CD4-positive, CD25-positive, alpha-beta regulatory T cell (primary cell): Measurements from ENCODE around the gene GOLGA5. TPM values are rescaled to one million over a fixed set of nuclear protein-coding genes. Genes with fewer than 3 reads are reported as not detected.
A peak's percentile ranks its signal among the peaks of the same experiment; 100 is the strongest.

ENCODE experiments used
- ATAC-seq, 2 donors: fragments of 150-1000 bp; cut with Tn5 transposase; one replicate each; pipeline ENCODE4 v1.10.0; 2021; ENCODE audit warnings: low read depth in 2 of 2, moderate number of reproducible peaks in 2 of 2, moderate library complexity in 1 of 2
- DNase-seq, 3 donors: peaks; one replicate each; pipeline versions ENCODE4 v3.0.0 to v3.0.0-alpha.2; 2012 to 2022; ENCODE audit warnings: mixed read lengths in 1 of 3
- H3K27ac ChIP-seq: one replicate; pipeline ENCODE4 v1.7.0; 2013; ENCODE audit warnings: mild to moderate bottlenecking, low read length; ENCODE audit not compliant: insufficient read depth, poor library complexity, severe bottlenecking
- H3K27me3 ChIP-seq: one replicate; pipeline ENCODE4 v1.7.0; 2013; ENCODE audit warnings: low read length; ENCODE audit not compliant: control insufficient read depth, insufficient read depth
- H3K36me3 ChIP-seq: one replicate; pipeline ENCODE4 v1.7.0; 2013; ENCODE audit warnings: mild to moderate bottlenecking, low read length, moderate library complexity; ENCODE audit not compliant: control insufficient read depth, insufficient read depth
- H3K4me1 ChIP-seq: 2 replicates; pipeline ENCODE4 v1.7.0; 2013; ENCODE audit warnings: mild to moderate bottlenecking, low read length; ENCODE audit not compliant: insufficient read depth, control insufficient read depth, poor library complexity, severe bottlenecking
- H3K4me3 ChIP-seq: one replicate; pipeline ENCODE4 v1.7.0; 2013; ENCODE audit warnings: low read depth, mild to moderate bottlenecking, low read length, moderate library complexity
- H3K9me3 ChIP-seq, 2 experiments: 1 replicate in 1 of 2; 2 replicates in 1 of 2; pipeline ENCODE4 v1.7.0; 2013; ENCODE audit warnings: low read length in 2 of 2, mild to moderate bottlenecking in 1 of 2, moderate library complexity in 1 of 2; ENCODE audit not compliant: control insufficient read depth in 2 of 2
- H3K27ac Mint-ChIP-seq, 3 donors: one replicate each; pipeline ENCODE4 v1.8.0; 2020 to 2022; ENCODE audit warnings: mild to moderate bottlenecking in 3 of 3, mixed read lengths in 3 of 3, moderate library complexity in 2 of 3
- H3K27me3 Mint-ChIP-seq: one replicate; pipeline ENCODE4 v1.8.0; 2022; ENCODE audit warnings: mild to moderate bottlenecking, mixed read lengths
- H3K36me3 Mint-ChIP-seq: one replicate; pipeline ENCODE4 v1.8.0; 2020; ENCODE audit warnings: mixed read lengths
- H3K4me1 Mint-ChIP-seq, 4 donors: one replicate each; pipeline ENCODE4 v1.8.0; 2020 to 2022; ENCODE audit warnings: mixed read lengths in 4 of 4, mild to moderate bottlenecking in 1 of 4
- H3K4me3 Mint-ChIP-seq, 4 donors: one replicate each; pipeline ENCODE4 v1.8.0; 2020 to 2022; ENCODE audit warnings: mild to moderate bottlenecking in 4 of 4, mixed read lengths in 4 of 4, moderate library complexity in 3 of 4
- H3K9me3 Mint-ChIP-seq, 7 donors: one replicate each; pipeline ENCODE4 v1.8.0; 2020 to 2022; ENCODE audit warnings: mixed read lengths in 7 of 7, mild to moderate bottlenecking in 3 of 7, moderate library complexity in 2 of 7
- polyA plus RNA-seq, 4 donors: library from polyadenylated mRNA; unstranded; fragments of 300-500 nt; fragmentation: Illumina TruSeq; gene quantifications; one replicate each; pipeline ENCODE4 v1.2.3, GENCODE V29; 2021
- total RNA-seq: library from RNA; stranded (reverse); gene quantifications from one replicate; pipeline ENCODE4 v1.2.3, GENCODE V29; 2022

GOLGA5 gene
- total and polyA plus RNA-seq, 5 donors from 2014 or later, result 14.8 to 23.7 (median 20.6) TPM

DNA sequence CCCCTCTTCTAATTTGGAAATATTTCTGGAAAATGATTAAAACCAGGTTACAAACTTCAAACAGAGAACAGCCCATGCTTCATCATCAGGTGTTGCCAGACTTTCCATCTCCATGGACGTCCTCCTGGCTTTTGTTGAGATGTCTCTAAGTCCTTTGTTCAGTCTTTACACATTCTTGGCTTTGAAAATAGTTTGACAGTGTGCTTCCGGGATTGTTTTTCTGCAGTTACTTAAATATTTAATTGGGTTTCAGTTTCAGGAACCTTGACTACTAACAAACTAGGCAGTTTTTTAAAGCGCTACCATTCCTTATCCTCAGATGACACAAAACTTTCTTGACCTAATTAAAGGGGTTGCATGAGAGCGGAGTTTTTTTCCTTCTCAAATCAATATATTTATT, 47.8 kb downstream of the GOLGA5 start:
- Mint-ChIP-seq H3K4me1 (peaks cover 13 to 32% (median 22%) of the 10 kb centered on the region in 4 donors), H3K4me3 (peak overlapping the region; percentile 9 to 45 (median 28)), H3K9me3 (peaks cover 0 to 3% (median 1%) of the 10 kb centered on the region in 7 donors), H3K27me3 (no peaks in the 10 kb centered on the region), H3K27ac (peak overlapping the region; percentile 34 to 89 (median 79)), H3K36me3 (peaks cover 40% of the 10 kb centered on the region)
- Histone ChIP-seq H3K36me3 (peaks cover 38% of the 10 kb centered on the region), H3K4me1 (peaks cover 13% of the 10 kb centered on the region), H3K27me3 (no peaks in the 10 kb centered on the region), H3K27ac (peak overlapping the region; percentile 57), H3K4me3 (peak overlapping the region; percentile 45), H3K9me3 (no peaks in the 10 kb centered on the region)
- ATAC-seq (no peak), DNase-seq (peak in 1 of 3 donors; percentile 54)

DNA sequence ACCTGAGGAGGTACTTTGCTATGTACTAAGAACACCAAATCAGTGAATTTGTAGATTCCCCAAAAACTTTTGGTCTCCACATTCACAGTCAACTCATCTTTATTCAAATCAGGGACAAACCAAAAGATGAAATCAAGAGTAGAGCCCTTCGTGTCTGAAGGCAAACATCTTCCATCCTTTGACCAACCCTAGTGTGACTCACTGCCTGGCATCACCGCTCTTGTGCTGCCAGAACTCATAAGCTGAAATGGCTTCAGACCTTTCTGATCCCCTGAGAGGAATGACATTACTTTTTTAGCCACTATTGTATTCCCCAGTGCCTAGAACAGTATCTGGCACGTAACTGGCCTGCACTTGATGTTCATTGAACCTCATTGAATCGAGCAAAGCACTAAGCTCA, 50.1 kb downstream of the GOLGA5 start:
- Mint-ChIP-seq H3K27ac (no peak overlapping the region), H3K9me3 (peaks cover 0 to 3% (median 2%) of the 10 kb centered on the region in 7 donors), H3K27me3 (no peaks in the 10 kb centered on the region), H3K4me1 (peaks cover 27 to 49% (median 38%) of the 10 kb centered on the region in 4 donors), H3K4me3 (no peak overlapping the region), H3K36me3 (peaks cover 25% of the 10 kb centered on the region)
- no peak overlapping the region for H3K4me3 ChIP-seq
- DNase-seq (no peak), ATAC-seq (peak in 1 of 2 donors; percentile 26)
- H3K9me3 ChIP-seq, result no peaks in the 10 kb centered on the region
- H3K27me3 ChIP-seq, result no peaks in the 10 kb centered on the region
- peaks cover 31% of the 10 kb centered on the region for H3K4me1 ChIP-seq
- H3K27ac ChIP-seq, result no peak overlapping the region
- peaks cover 18% of the 10 kb centered on the region for H3K36me3 ChIP-seq

DNA sequence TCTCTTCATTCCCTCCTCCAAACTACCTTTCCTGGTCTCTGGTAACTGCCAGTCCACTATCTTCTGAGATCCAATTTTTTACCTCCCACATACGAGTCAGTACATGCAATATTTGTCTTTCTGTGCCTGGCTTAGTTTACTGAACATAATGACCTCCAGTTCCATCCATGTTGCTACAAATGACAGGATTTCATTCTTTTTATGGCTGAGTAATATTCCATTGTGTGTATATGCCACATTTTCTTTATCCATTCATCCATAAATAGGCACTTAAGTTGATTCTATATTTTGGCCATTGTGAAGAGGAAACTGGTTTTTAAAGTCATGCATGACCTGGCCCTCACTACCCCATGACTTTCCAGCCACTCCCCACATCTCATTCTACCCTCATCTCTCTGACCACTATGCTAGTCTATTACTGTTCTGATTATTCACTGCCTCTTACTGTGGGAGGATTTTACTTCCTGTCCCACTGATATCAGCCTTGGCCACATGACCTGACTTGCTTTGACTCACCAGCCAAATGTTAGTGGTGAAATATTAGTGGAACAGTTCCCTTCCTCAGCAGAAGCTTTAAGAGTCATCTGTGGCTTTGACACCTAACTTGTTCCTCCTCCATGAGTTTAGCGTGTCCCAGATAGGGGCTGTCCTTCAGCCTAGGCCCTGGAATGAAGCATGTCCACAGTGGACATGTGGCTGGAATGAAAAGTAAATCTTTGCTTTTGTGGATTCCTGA, 52.2 kb downstream of the GOLGA5 start:
- H3K27ac ChIP-seq, result no peak overlapping the region
- peak overlapping the region; percentile 28 to 40 (median 38) for H3K27ac Mint-ChIP-seq

DNA sequence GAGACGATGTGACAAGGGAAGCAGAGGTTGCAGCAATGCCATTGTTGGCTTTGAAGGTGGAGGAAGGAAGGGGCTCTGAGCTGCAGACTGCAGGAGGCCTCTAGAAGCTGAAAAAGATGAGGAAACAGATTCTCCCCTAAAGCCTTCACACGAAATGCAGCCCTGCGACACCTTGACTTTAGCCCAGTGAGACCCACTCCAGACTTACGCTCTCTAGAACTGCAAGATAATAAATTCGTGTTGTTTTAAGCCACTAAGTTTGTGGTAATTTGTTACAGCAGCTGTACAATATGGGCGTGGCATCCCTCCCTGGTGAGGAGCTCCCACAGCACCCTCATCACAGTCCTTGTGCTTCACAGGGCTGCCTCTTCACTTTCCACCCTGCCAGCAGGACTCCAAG, 53.2 kb downstream of the GOLGA5 start:
- Histone ChIP-seq H3K4me1 (peaks cover 50% of the 10 kb centered on the region), H3K9me3 (no peaks in the 10 kb centered on the region), H3K36me3 (no peaks in the 10 kb centered on the region), H3K4me3 (peak overlapping the region; percentile 22), H3K27me3 (no peaks in the 10 kb centered on the region), H3K27ac (peak overlapping the region; percentile 36)
- peak overlapping the region in 3 of 4 donors; percentile 17 to 39 (median 30) for H3K4me3 Mint-ChIP-seq
- peaks cover 13% of the 10 kb centered on the region for H3K36me3 Mint-ChIP-seq
- peaks cover 0 to 6% (median 2%) of the 10 kb centered on the region in 7 donors for H3K9me3 Mint-ChIP-seq
- no peaks in the 10 kb centered on the region for H3K27me3 Mint-ChIP-seq
- DNase-seq (peak in 1 of 3 donors; percentile 42), ATAC-seq (peak in 1 of 2 donors; percentile 48)
- peak overlapping the region; percentile 28 to 87 (median 72) for H3K27ac Mint-ChIP-seq
- H3K4me1 Mint-ChIP-seq, result peaks cover 27 to 64% (median 38%) of the 10 kb centered on the region in 4 donors

More for the DNA sequence above, 52.2 kb downstream of the GOLGA5 start:
- DNase-seq (peak in 1 of 3 donors; percentile 70), ATAC-seq (peak; percentile 53 to 68)
- Histone ChIP-seq H3K4me3 (no peak overlapping the region), H3K36me3 (no peaks in the 10 kb centered on the region), H3K9me3 (no peaks in the 10 kb centered on the region), H3K4me1 (peaks cover 49% of the 10 kb centered on the region), H3K27me3 (no peaks in the 10 kb centered on the region)
- Mint-ChIP-seq H3K27me3 (no peaks in the 10 kb centered on the region), H3K36me3 (peaks cover 14% of the 10 kb centered on the region), H3K4me1 (peaks cover 31 to 61% (median 41%) of the 10 kb centered on the region in 4 donors), H3K4me3 (peak overlapping the region in 2 of 4 donors; percentile 5 to 12), H3K9me3 (peaks cover 0 to 6% (median 2%) of the 10 kb centered on the region in 7 donors)

DNA sequence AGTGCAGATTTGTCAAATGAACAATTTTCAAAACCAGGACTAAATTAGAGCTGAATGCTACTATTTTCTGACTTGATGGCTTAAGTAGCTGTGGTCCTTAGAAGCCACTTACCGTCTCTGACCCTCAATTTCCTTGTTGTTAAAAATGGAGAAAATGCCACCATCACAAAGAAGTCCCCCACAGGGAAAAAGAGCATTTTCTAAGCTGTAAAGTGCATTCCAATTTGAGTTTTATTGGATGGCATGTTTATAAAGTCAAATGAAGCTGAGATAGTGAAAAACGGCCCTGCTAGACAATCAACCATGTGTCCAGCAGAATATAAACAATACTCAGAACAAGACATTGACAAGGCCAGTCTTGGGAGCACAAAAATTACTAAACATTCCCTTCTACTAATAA, 53.6 kb downstream of the GOLGA5 start:
- H3K27ac Mint-ChIP-seq, result peak overlapping the region in 2 of 3 donors; percentile 28 to 87
- no peak for ATAC-seq
- Histone ChIP-seq H3K4me1 (peaks cover 46% of the 10 kb centered on the region), H3K9me3 (no peaks in the 10 kb centered on the region), H3K4me3 (peak overlapping the region; percentile 28), H3K36me3 (no peaks in the 10 kb centered on the region), H3K27me3 (no peaks in the 10 kb centered on the region), H3K27ac (peak overlapping the region; percentile 36)
- no peak for DNase-seq
- peaks cover 0 to 6% (median 3%) of the 10 kb centered on the region in 7 donors for H3K9me3 Mint-ChIP-seq
- H3K36me3 Mint-ChIP-seq, result peaks cover 15% of the 10 kb centered on the region
- no peaks in the 10 kb centered on the region for H3K27me3 Mint-ChIP-seq
- H3K4me1 Mint-ChIP-seq, result peaks cover 27 to 67% (median 39%) of the 10 kb centered on the region in 4 donors
- peak overlapping the region in 2 of 4 donors; percentile 17 to 68 for H3K4me3 Mint-ChIP-seq

DNA sequence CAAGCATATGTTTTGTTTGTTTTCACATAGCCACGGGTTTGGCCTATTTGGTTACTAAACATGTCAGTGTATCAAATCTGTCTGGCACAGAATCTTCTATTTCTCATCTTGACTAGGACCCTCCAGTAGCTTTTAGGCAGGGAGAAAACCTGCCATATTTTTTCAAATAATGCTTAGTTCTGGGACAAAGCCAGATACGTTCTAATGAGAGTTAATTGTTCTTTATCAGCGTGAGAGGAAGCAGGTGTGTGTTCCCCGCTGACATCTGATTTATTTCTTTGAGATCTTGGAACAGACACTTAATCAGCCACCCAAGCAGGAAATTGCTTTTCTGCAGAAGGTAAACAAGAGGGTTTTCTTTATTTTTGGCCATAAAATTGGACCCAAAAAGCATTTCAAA, 54.8 kb downstream of the GOLGA5 start:
- Histone ChIP-seq H3K4me1 (peaks cover 46% of the 10 kb centered on the region), H3K4me3 (peak overlapping the region; percentile 8), H3K27me3 (no peaks in the 10 kb centered on the region), H3K27ac (peak overlapping the region; percentile 39), H3K9me3 (no peaks in the 10 kb centered on the region), H3K36me3 (no peaks in the 10 kb centered on the region)
- Mint-ChIP-seq H3K4me3 (peak overlapping the region in 3 of 4 donors; percentile 16 to 50 (median 17)), H3K4me1 (peaks cover 29 to 68% (median 44%) of the 10 kb centered on the region in 4 donors), H3K27ac (peak overlapping the region in 2 of 3 donors; percentile 59 to 80), H3K36me3 (peaks cover 11% of the 10 kb centered on the region), H3K27me3 (peaks cover 4% of the 10 kb centered on the region), H3K9me3 (peaks cover 0 to 11% (median 4%) of the 10 kb centered on the region in 7 donors)
- peak in 1 of 2 donors; percentile 13 for ATAC-seq
- peak in 1 of 3 donors; percentile 30 for DNase-seq

DNA sequence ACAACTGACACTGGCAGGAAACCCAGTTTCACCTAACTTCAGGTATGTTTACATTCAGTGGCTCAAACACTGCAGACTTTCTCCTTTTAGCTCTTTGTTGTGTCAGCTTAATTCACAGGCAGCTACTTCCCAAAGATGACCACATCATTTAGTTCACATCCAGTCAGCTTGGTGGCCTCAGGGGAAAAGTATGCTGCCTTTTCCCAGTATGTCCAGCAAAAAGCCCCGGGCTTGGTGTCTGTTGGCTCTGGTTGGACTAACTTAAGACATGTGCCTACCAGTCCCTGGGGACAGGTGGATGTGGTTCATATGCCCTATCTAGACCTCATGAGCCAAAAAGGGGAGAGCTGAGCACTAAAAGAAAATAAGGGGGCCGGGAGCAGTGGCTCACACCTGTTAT, 56.4 kb downstream of the GOLGA5 start:
- peaks cover 14% of the 10 kb centered on the region for H3K27me3 Mint-ChIP-seq
- peaks cover 11% of the 10 kb centered on the region for H3K36me3 Mint-ChIP-seq
- Histone ChIP-seq H3K4me1 (peaks cover 46% of the 10 kb centered on the region), H3K4me3 (peak overlapping the region; percentile 22), H3K27ac (no peak overlapping the region), H3K9me3 (no peaks in the 10 kb centered on the region), H3K27me3 (no peaks in the 10 kb centered on the region), H3K36me3 (no peaks in the 10 kb centered on the region)
- H3K27ac Mint-ChIP-seq, result peak overlapping the region in 1 of 3 donors; percentile 87
- H3K4me1 Mint-ChIP-seq, result peaks cover 20 to 64% (median 43%) of the 10 kb centered on the region in 4 donors
- ATAC-seq, result no peak
- peak overlapping the region in 2 of 4 donors; percentile 34 to 76 for H3K4me3 Mint-ChIP-seq
- DNase-seq, result no peak
- H3K9me3 Mint-ChIP-seq, result peaks cover 0 to 17% (median 8%) of the 10 kb centered on the region in 7 donors
